Daoy (cell line): Measurements from ENCODE around the gene ARHGEF28. TPM values are rescaled to one million over a fixed set of nuclear protein-coding genes. Genes with fewer than 3 reads are reported as not detected.

Experiments
- DNase-seq: peaks from one replicate; pipeline ENCODE4 v3.0.0-alpha.2; 2015; ENCODE audit warnings: low read depth
- total RNA-seq: library from RNA; depleted of rRNA; stranded (reverse); fragments of >200 nt; shearing (Covaris generic); gene quantifications from 2 replicates; pipeline ENCODE4 v1.2.3, GENCODE V29; 2014

Gene ARHGEF28
- total RNA-seq, 1 experiment from 2014 or later = 3.9 TPM

DNA sequence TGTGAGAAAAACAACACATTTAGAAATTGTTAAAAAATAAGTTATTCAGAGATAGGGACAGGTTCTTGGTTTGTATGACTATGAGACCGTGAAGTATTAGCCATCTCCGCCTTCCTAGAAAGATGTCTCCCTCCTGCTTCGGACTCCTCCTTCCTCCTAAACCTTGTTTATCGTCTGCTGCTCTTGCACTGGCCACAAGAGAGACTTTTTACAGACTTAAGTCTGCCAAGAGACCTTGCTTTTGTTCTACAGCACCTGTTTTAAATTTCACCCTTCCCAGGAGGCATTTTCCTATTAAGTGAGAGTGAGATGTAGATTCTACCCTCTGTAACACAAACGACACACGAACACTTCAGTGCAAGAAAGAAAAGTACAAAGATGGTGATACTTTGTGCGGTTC is 274.6 kb downstream of the ARHGEF28 start:
- DNase-seq = no peak

DNA sequence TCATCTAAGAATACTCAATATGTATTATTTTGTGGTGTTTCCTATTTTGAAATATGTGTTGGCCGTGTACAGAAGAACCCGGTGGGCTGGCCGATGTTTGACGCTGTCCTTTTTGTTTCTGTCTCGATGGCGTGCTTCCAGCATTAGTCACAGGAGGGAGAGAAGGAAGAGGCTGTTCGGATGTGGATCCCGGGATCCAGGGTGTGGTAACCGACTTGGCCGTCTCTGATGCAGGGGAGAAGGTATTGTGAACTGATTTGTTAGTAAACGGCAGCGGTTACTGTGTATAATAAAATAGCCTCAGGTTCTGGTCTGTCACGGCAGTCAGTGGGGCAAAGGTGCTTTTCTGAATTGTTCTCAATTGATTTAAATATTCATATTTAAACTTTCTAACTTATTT is 275.0 kb downstream of the ARHGEF28 start:
- DNase-seq = peak; percentile 86

DNA sequence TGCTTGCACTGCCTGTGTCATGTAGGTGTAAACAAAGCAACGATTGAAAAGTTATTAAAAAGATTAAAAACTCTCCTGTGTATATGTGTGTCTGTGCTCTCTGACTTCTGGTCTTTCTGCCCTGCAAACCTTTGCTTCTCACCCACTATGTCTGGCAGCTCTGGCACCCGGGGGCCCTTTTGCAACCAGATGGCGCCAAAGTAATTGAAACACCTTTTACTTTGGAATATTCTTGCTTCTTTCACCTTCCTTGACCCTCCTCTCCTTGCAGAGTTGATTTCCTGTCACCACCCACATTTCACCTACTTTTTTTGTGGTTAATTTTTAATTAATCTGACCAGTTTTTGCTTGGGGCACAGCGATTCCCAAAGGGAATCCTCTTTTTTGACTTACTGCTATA is 275.5 kb downstream of the ARHGEF28 start:
- peak; percentile 39 for DNase-seq

DNA sequence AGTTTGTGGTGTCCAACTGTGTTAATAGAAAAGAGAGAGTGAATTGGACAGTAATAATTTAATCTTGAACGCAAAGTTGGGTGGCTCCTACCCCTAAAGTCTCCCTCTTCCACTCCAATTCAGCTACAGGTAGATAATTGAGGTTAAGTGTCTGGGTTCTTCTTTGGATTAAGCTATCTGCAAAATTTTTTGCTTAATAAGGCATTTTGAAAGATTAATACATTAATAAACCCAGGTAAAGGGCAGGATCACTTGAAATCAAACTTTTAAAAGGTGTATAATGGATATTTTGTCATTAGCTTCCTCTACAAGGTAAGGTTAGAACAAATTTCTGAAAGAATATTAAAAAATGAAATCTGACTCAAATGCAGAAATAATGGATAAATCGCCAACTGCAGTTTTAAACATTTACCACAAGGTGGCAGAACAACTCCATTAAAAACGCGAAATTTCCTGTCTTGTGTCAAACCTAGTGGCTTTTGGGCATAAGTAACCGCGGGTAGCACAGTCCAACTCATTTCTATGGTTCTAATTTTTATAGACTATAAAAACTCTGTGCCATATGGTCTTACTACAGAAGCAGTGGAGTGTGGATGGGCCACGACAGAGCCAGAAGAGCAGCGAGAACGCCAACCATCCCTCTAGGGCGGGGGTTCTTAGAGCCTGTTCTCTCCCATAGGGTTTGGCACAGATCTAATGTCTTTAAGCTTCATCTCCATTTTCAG is 276.5 kb downstream of the ARHGEF28 start:
- DNase-seq = peak; percentile 61

DNA sequence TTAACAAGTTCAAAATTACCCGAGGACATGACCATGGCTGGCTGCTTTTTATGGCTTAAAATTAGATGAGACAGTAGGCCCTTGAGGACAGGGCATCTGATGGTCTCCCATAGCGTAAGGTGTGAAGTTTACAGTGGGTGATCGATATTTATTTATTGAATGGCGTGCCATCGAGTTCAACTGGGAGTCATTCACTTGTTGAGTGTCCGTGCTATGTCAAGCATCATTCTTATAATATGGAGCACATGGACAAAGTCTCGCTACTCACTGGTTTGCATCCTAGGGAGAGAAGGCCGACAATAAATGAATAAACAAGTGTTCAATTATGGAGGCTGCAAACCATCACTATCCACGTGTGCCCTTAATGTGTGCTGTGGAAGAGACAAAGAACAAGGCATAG is 277.2 kb downstream of the ARHGEF28 start:
- no peak for DNase-seq

DNA sequence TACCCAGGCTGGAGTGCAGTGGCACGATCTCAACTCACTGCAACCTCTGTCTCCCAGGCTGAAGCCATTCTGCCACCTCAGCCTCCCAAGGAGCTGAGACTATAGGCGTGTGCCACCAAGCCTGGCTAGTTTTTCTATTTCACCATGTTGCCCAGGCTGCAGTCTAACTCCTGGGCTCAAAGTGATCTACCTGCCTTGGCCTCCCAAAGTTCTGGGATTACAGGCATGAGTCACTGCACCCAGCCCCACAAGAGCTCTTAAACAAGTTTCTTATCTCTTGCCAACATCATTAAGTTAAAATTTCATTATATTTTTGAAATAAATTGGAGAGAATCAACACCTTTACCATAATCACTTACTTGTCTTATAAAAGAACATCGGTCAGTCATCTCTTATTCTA is 280.3 kb downstream of the ARHGEF28 start:
- DNase-seq = no peak

DNA sequence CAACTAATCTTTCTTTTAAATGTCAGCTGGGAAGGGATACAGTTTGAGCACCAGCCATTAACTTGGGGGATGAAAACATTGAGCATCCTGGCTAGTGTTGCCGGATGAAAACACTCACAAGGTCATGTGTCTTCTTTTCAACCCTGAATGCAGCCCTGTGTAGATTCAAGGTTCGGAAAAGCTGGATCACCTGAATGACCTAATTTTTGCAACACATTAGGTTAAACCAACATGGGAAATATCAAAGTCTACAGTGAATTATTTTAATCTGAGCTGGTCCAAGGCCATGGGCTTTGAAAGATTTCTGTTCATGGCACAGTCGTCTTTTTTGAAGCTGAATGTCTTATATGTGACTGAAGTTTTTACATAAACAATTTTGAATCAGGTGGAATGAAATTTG is 281.2 kb downstream of the ARHGEF28 start:
- DNase-seq = no peak

DNA sequence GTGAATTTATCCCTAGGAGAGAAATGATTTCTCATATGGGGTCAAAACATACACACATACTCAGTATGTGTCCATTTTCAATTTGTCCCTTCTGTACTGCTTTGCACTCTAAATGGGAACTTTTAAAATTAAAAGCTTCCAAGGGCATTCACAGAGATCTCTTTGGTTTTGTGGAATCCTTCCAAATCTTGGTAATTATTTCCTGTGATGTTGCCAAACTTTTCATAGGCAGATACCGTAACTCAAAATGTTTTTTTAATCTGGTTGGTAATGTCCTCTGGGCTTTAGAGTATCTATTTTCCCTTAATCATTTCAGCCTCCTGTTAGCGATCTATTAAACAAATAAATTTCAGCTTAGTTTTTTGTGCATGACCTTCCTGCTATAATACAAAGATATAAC is 282.4 kb downstream of the ARHGEF28 start:
- no peak for DNase-seq

DNA sequence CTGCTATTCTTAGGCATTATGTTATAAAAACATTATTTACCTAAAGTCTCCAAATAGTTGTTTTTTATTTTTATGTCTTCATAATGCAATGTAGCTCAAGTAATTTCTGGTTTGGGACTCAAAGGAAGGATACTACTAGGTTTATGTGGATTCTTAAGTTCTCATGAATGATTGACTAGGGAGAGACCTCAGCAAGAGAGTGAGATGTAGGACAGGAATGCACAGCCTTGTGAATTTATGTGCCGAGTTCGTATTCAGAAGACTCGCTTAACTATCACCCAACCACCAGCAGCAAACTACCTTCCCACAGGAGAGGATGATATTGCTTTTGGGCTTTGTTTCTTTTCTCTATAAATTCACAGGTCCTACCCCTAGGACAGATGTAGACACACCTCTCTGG is 282.9 kb downstream of the ARHGEF28 start:
- no peak for DNase-seq

DNA sequence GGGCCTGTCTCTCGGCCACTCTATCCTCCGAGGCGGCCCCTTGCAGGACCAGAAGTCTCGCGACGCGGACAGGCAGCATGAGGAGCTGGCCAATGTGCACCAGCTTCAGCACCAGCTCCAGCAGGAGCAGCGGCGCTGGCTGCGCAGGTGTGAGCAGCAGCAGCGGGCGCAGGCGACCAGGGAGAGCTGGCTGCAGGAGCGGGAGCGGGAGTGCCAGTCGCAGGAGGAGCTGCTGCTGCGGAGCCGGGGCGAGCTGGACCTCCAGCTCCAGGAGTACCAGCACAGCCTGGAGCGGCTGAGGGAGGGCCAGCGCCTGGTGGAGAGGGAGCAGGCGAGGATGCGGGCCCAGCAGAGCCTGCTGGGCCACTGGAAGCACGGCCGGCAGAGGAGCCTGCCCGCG is 283.5 kb downstream of the ARHGEF28 start:
- DNase-seq = no peak

DNA sequence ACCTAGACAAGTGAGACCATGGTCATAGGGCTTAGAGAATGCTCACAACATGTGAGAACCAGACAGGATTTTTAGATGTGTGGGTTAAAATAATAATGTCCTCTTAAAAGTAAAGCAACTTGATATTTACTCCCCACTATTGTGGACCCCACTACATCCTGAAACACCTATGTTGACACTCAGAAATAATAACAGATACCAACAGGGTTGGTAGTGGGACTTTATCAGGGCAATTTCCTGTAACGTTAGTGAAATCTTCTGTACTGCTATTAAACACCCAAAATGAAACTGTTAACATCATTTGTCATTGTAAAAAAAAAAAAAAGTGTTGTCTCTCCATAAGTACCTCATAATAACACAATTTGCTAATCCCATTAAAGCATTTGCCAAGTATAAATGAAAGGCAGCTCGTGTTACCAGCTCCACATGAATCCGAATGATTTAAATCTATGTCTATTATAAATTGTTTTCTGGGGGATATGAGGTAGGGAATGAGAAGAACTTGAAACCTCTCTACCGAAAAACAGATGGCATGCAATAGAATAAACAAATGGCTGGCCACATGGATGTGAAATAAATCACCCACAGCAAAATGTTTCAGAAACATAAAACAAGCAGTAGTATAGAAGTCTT is 285.9 kb downstream of the ARHGEF28 start:
- no peak for DNase-seq

DNA sequence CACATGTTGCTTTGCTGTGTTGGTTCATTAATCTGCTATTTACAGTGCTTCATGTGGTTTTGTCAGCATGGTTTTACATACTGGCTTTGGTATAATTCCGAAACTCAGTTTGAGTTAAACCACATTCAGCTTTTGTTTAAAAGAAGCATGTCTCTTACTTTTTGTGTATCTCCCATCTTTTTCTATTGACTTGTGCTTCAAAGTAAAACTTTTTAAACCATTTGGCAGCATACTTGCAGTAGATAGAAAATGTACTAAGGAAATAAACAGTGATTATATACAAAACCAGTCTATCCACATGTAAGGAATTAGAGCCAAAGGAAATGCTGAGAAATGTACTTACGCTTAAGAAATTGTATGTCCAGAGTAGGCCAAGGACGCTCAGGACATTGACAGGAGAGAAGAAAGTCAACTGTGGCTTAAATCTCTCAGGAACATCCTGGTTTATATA is 286.9 kb downstream of the ARHGEF28 start:
- no peak for DNase-seq

DNA sequence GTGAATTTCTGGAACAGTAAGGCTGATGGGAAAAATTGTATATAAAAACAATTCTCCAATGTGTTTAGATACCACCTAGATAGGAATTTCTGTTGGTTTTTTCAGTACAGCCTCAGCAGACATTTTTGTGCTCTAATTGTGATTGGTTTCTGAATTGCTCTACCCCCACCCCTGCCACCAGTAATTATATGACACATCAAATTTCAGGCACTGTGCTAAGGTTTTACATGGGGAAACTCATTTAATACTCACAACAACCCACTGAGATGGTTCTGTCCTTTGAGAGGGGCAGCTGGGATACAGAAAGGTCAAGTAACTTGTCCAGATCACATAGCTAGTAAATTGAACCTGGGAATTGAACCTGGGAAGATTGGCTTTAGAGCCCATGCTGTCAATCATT is 288.0 kb downstream of the ARHGEF28 start:
- no peak for DNase-seq

DNA sequence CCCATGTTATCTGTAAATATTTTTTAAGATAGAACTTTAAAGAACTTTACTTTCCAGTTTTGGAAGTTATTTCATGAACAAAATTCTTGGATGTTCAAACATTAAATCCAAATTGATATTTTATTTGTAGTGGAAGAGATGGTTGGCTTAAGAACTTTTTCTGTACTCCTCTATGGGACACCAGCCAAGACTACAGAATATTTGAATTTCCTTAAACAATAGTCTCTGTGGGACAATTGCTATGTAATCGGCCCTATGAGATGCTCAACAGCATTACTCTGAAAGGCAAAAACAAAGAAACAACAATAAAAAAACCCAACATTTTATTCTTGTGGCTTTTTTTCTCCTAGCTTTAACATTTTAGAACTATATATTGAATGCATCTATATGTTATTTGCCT is 289.3 kb downstream of the ARHGEF28 start:
- no peak for DNase-seq

DNA sequence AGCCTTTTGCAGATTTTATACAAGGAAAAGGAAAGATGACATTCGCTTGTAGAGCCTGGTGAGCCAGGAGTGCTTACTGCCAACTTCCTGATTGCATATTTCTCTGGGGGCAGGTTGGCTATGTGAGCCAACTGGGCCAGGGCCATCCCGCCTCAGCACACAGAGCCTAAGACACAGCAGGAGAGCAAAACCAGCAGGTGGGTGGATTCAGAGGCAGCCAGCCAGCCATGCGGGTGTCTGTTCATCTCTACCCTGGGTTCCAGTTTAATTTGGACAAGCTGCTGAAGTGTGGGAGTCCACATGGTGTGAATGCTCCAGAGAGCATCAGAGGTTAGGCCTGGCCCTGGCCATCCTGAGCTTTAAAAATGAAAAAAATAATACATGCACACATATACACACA is 291.4 kb downstream of the ARHGEF28 start:
- DNase-seq = peak; percentile 49

DNA sequence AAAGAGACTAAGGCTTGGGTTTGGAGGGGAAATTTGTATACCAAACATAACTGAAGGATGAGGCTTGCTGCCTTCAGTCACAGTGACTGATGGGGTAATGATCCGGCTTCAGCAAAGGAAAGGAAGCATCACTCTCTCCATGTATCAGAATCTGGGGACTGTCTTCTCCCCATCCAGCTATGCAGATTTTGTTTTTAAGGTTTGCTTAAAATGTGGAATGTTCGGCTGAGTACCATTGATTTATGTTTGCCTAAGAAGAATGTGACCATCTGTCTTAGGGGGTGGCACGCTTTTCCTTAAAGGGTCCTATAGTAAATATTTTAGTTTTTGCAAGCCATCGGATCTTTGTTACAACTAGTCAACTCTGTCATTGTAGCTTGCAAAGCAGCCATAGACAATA is 291.9 kb downstream of the ARHGEF28 start:
- no peak for DNase-seq

DNA sequence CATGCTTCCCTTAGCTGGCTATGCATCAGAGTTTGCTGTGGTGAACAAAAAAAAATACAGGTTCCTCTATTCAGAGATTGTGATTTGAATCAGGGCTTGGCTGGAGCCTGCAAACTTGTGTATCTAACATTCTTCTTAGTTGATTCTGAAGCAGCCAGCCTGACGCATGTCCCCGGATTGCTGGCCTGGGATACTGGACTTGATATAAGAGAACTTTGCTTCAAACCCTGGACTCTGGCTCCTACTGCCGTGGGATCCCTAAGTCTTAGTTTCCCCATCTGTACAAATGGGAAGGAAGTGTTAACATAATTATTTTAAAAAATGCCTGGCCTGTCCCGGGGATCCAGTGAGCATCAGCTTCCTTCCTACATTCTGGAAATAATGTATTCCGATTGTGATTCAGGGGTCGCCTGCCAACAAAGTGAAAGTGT is 292.8 kb downstream of the ARHGEF28 start:
- DNase-seq = no peak

DNA sequence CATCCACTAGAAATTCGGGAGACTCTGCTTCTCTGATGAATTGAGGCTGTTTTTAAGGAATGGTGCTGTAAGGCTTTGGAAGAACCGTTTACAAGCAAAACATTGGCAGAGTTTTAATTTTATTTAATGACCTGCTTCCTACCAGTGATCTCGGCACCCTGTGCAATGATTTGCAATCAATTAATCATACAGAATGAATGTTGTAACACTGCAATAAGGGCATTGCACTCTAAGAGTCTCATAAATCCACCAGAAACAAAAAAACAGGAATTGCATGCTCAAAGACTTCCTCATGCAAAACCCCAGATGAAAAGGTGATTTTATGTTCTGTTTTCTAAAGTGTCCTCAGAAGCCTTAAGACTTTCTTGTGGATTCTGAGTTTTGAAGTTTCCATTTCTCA is 295.7 kb downstream of the ARHGEF28 start:
- no peak for DNase-seq

DNA sequence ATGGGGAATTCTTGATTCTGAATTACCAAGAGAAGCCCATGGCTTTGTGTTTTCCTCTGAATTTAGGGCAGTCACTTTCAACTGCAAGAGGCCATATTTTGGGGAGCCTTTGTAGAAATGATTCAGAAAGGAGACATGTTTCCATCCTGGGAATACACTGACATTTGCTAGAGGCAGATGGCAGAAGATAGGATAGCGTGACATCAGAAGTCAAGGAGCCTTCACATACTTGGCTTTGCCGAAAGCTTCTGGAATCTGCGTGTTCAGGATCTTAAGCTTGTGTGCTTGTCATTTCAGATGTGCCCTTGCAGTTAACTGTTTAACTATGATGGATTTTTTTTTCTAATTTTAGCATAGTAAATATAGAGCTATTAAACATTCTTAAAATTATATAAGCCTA is 296.2 kb downstream of the ARHGEF28 start:
- DNase-seq = no peak

DNA sequence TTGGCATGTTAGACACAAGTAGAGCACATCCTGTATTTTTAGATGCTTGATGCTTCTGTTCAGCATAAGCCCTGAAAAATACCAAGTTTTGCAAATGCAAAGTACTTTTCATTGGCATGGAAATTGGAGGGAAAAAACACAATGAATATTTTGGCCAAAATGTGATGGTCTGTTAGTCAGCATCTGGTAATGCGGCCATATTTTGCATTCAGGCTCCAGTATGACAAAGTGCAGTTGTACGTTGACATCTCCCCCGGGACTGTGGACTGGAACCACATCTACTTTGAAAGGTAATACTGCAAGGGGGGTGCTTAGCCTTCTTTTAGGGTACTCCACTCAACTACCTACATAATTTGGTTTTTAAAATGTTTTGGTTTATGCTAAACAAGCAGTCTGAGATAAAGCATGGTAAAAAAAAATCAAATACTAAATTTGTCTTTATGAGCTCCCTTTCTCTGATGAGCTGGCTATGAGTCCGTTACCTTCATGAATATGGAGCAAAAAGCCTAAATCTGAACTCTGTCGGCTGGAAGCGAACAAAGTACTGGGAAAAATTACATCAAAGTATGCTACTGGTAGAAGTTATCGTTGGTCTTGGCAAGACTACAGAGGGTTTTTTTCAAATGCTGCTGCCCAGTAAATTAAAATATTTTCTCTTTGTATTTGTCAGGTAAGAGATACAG is 297.0 kb downstream of the ARHGEF28 start:
- DNase-seq = no peak

DNA sequence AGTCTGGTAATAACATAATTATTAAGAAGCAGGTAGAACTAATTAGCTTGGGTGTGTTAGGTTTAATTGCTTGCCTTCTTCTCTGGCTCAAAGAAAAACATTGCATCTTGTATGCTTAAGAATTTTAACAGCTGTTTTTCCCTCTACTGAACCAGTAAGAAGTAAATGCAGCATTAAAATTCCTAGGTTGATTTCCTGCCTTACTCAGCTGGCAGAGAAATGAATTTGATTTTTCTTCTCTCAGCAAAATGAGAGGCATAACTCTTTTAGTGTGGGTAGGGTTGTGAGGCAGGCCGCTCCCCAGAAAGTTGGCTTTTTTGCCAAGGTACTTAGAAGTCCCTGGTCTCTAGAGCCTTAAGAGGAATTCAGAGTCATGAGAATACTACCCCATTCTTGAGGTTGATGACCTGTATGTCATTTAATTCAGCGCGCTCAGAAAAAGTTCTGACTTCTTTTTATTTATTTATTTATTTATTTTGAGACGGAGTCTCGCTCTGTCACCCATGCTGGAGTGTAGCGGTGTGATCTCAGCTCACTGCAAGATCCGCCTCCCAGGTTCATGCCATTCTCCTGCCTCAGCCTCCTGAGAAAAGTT is 302.6 kb downstream of the ARHGEF28 start:
- no peak for DNase-seq

DNA sequence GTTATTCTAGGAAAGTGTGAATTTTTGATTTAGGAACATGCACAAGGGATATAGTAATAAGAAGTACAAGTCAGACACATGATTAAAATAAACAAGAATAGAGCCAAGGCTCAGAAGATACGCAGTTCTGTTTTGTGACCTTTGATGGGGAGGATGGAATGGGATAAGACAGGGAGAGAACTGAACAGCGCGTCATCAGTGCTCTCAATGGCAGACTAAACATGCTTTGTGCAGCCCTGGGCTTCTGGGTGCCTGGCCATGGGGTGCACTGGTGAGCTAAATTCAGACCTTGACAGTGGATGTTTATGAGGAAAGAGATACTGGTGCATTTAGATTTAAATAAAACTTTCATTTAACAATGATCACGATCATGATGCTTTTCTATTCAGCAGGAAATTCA is 309.7 kb downstream of the ARHGEF28 start:
- no peak for DNase-seq
